IMR-90 (cell line): ENCODE measurements around the gene FOXC2. TPM values are rescaled to one million over a fixed set of nuclear protein-coding genes. Genes with fewer than 3 reads are reported as not detected.

ENCODE experiments used
- ATAC-seq: fragments of 200-7000 bp; cut with Tn5 transposase; 2 replicates; pipeline ENCODE4 v1.9.1; 2020; ENCODE audit warnings: low read depth, mild to moderate bottlenecking, moderate library complexity
- BruUV-seq: library from RNA; stranded (reverse); fragments of 400-500 nt; replicated peaks from 2 replicates; lab custom pipeline; 2021; lab: Mats Ljungman, UMichigan
- CTCF ChIA-PET: fragments of 300-600 bp; formaldehyde crosslinking; extraction: SDS; loops from one replicate; lab custom pipeline; 2021; ENCODE audit warnings: antibody characterized with exemption; lab: Yijun Ruan, JAX
- POLR2A ChIA-PET: fragments of 300-600 bp; sonication (Branson Sonifier 250); formaldehyde crosslinking; loops from one replicate; lab custom pipeline; 2022; ENCODE audit warnings: antibody characterized with exemption; ENCODE audit not compliant: unreplicated experiment; lab: Charles Lee
- DNase-seq: peaks from one replicate; pipeline ENCODE4 v3.0.0; 2013
- H2AFZ ChIP-seq: replicated peaks from 2 replicates; pipeline ENCODE3; 2013; ENCODE audit warnings: low read length, mild to moderate bottlenecking; ENCODE audit not compliant: poor library complexity
- H2AK5ac ChIP-seq: 2 replicates; pipeline ENCODE4 v1.6.1; 2013; ENCODE audit warnings: low read depth, low read length, inconsistent platforms
- H2AK9ac ChIP-seq: replicated peaks from 2 replicates; pipeline ENCODE3; 2013; ENCODE audit warnings: mild to moderate bottlenecking, low read depth, low read length, moderate library complexity; ENCODE audit not compliant: poor library complexity
- H2BK120ac ChIP-seq: 2 replicates; pipeline ENCODE4 v1.6.1; 2013; ENCODE audit warnings: low read depth, low read length, inconsistent platforms
- H2BK15ac ChIP-seq: 3 replicates; pipeline ENCODE4 v1.6.1; 2013; ENCODE audit warnings: low read depth, low read length, inconsistent platforms
- H2BK20ac ChIP-seq: 2 replicates; pipeline ENCODE4 v1.6.1; 2013; ENCODE audit warnings: low read depth, mild to moderate bottlenecking, inconsistent platforms, low read length, moderate library complexity
- H2BK5ac ChIP-seq: 2 replicates; pipeline ENCODE4 v1.6.1; 2013; ENCODE audit warnings: mild to moderate bottlenecking, low read depth, low read length, inconsistent platforms; ENCODE audit not compliant: poor library complexity, severe bottlenecking
- H3K14ac ChIP-seq: replicated peaks from 2 replicates; pipeline ENCODE4 v1.6.1; 2013; ENCODE audit warnings: low read depth, low read length, inconsistent platforms
- H3K18ac ChIP-seq: 2 replicates; pipeline ENCODE4 v1.6.1; 2013; ENCODE audit warnings: low read depth, low read length, control low read depth
- H3K23ac ChIP-seq: 2 replicates; pipeline ENCODE4 v1.6.1; 2013; ENCODE audit warnings: low read depth, low read length, inconsistent platforms
- H3K27ac ChIP-seq: 2 replicates; pipeline ENCODE4 v1.5.1; 2013; ENCODE audit warnings: mild to moderate bottlenecking, control low read depth, low read length; ENCODE audit not compliant: insufficient read depth
- H3K27me3 ChIP-seq: 2 replicates; pipeline ENCODE4 v1.6.1; 2013; ENCODE audit warnings: low read length; ENCODE audit not compliant: control insufficient read depth, insufficient read depth
- H3K36me3 ChIP-seq: 2 replicates; pipeline ENCODE4 v1.6.1; 2013; ENCODE audit warnings: low read length, mixed read lengths; ENCODE audit not compliant: control insufficient read depth, insufficient read depth
- H3K4ac ChIP-seq: 2 replicates; pipeline ENCODE4 v1.6.1; 2013; ENCODE audit warnings: low read depth, low read length, inconsistent platforms
- H3K4me1 ChIP-seq: 2 replicates; pipeline ENCODE4 v1.6.1; 2013; ENCODE audit warnings: low read length, mixed read lengths; ENCODE audit not compliant: control insufficient read depth, insufficient read depth
- H3K4me2 ChIP-seq: 2 replicates; pipeline ENCODE4 v1.6.1; 2013; ENCODE audit warnings: low read depth, mild to moderate bottlenecking, control low read depth, low read length, moderate library complexity
- H3K4me3 ChIP-seq: 2 replicates; pipeline ENCODE4 v1.5.1; 2013; ENCODE audit warnings: low read depth, mild to moderate bottlenecking, control low read depth, low read length, moderate library complexity; ENCODE audit not compliant: insufficient read depth
- H3K56ac ChIP-seq: 2 replicates; pipeline ENCODE4 v1.6.1; 2013; ENCODE audit warnings: low read length, inconsistent platforms; ENCODE audit not compliant: insufficient read depth; ENCODE audit errors: extremely low read depth
- H3K79me1 ChIP-seq, 2 experiments: 2 replicates each; pipeline ENCODE4 v1.6.1; 2013; ENCODE audit warnings: low read length in 2 of 2, inconsistent platforms in 1 of 2, low read depth in 1 of 2
- H3K9ac ChIP-seq: 2 replicates; pipeline ENCODE4 v1.6.1; 2013; ENCODE audit warnings: low read depth, low read length, control low read depth
- H3K9me1 ChIP-seq: 2 replicates; pipeline ENCODE4 v1.6.1; 2013; ENCODE audit warnings: low read length, inconsistent platforms; ENCODE audit not compliant: insufficient read depth
- H3K9me3 ChIP-seq: 2 replicates; pipeline ENCODE4 v1.6.1; 2013; ENCODE audit warnings: low read length; ENCODE audit not compliant: control insufficient read depth, insufficient read depth
- H4K20me1 ChIP-seq: 2 replicates; pipeline ENCODE4 v1.6.1; 2013; ENCODE audit warnings: low read length, inconsistent platforms; ENCODE audit not compliant: insufficient read depth
- H4K5ac ChIP-seq: 2 replicates; pipeline ENCODE4 v1.6.1; 2013; ENCODE audit warnings: mild to moderate bottlenecking, low read depth, low read length, control low read depth
- H4K8ac ChIP-seq, 2 experiments: 2 replicates each; pipeline ENCODE4 v1.6.1; 2013; ENCODE audit warnings: low read depth in 2 of 2, low read length in 2 of 2, control low read depth in 1 of 2, inconsistent platforms in 1 of 2
- H4K91ac ChIP-seq: 2 replicates; pipeline ENCODE4 v1.6.1; 2013; ENCODE audit warnings: low read depth, low read length, inconsistent platforms; ENCODE audit not compliant: insufficient read depth
- BHLHE40 ChIP-seq: fragments of 150-350 bp; IDR thresholded peaks from 2 replicates; pipeline ENCODE4 v1.6.1; 2016; ENCODE audit warnings: mild to moderate bottlenecking, low read depth, low read length
- CEBPB ChIP-seq: IDR thresholded peaks from 2 replicates; pipeline ENCODE4 v1.6.1; 2012; ENCODE audit warnings: low read depth, low read length, improper control_type of control experiment
- CHD1 ChIP-seq: IDR thresholded peaks from 2 replicates; pipeline ENCODE4 v1.6.1; 2012; ENCODE audit warnings: low read depth, low read length, improper control_type of control experiment
- CTCF ChIP-seq: conservative IDR thresholded peaks from 2 replicates; pipeline ENCODE4 v1.5.1; 2012; ENCODE audit warnings: mild to moderate bottlenecking, low read depth, low read length, improper control_type of control experiment
- ELK1 ChIP-seq: fragments of 150-350 bp; IDR thresholded peaks from 2 replicates; pipeline ENCODE4 v1.6.1; 2016; ENCODE audit warnings: low read depth, mild to moderate bottlenecking, low read length, moderate library complexity, borderline replicate concordance
- FOS ChIP-seq: fragments of 150-350 bp; IDR thresholded peaks from 2 replicates; pipeline ENCODE4 v1.6.1; 2016; ENCODE audit warnings: low read depth, low read length
- MAFK ChIP-seq: IDR thresholded peaks from 2 replicates; pipeline ENCODE4 v1.6.1; 2012; ENCODE audit warnings: low read depth, low read length, improper control_type of control experiment
- MAZ ChIP-seq: IDR thresholded peaks from 2 replicates; pipeline ENCODE4 v1.6.1; 2012; ENCODE audit warnings: low read depth, mild to moderate bottlenecking, low read length, improper control_type of control experiment, moderate library complexity, borderline replicate concordance
- MXI1 ChIP-seq: IDR thresholded peaks from 2 replicates; pipeline ENCODE4 v1.6.1; 2012; ENCODE audit warnings: low read depth, mild to moderate bottlenecking, low read length, moderate library complexity, borderline replicate concordance
- NFE2L2 ChIP-seq: fragments of 150-350 bp; IDR thresholded peaks from 2 replicates; pipeline ENCODE4 v1.6.1; 2016; ENCODE audit warnings: low read depth, mild to moderate bottlenecking, low read length
- POLR2A ChIP-seq: IDR thresholded peaks from 2 replicates; pipeline ENCODE4 v1.6.1; 2012; ENCODE audit warnings: mild to moderate bottlenecking, low read depth, low read length
- RAD21 ChIP-seq: IDR thresholded peaks from 2 replicates; pipeline ENCODE4 v1.6.1; 2012; ENCODE audit warnings: low read length, improper control_type of control experiment
- RCOR1 ChIP-seq: IDR thresholded peaks from 2 replicates; pipeline ENCODE4 v1.6.1; 2012; ENCODE audit warnings: mild to moderate bottlenecking, low read length, improper control_type of control experiment; ENCODE audit not compliant: insufficient replicate concordance
- RFX5 ChIP-seq: IDR thresholded peaks from 2 replicates; pipeline ENCODE4 v1.8.0; 2012; ENCODE audit warnings: low read depth, mild to moderate bottlenecking, low read length, moderate library complexity
- SMC3 ChIP-seq: fragments of 150-350 bp; IDR thresholded peaks from 2 replicates; pipeline ENCODE4 v1.6.1; 2016; ENCODE audit warnings: low read depth, mild to moderate bottlenecking, antibody characterized with exemption, low read length, moderate library complexity
- USF2 ChIP-seq: fragments of 150-350 bp; IDR thresholded peaks from 2 replicates; pipeline ENCODE4 v1.6.1; 2017; ENCODE audit warnings: mild to moderate bottlenecking, antibody characterized with exemption, low read length, low read depth
- WGBS, 2 experiments: methylation state at CpG; one replicate each; pipeline versions ENCODE4 v1.1.5 to v1.1.7; 2013; ENCODE audit warnings: missing lambda C conversion rate in 2 of 2; ENCODE audit not compliant: insufficient read length in 1 of 2; ENCODE audit errors: extremely low coverage in 2 of 2; 5-methylcytosine and 5-hydroxymethylcytosine counted together
- dilution Hi-C: fragments of 300-500 bp; cut with HindIII; formaldehyde crosslinking; loops from one replicate; pipeline ENCODE4 v1.14.3; 2018; ENCODE audit warnings: low sequenced_read_pairs; ENCODE audit not compliant: unreplicated experiment
- in situ Hi-C: fragments of 300-500 bp; cut with MboI; formaldehyde crosslinking; loops from 3 replicates; pipeline ENCODE4 v1.14.3; 2019; ENCODE audit warnings: low sequenced_read_pairs, inconsistent platforms, mixed read lengths
- intact Hi-C: fragments of 100-400 bp; cut with micrococcal nuclease; formaldehyde crosslinking; loops from 2 replicates; pipeline ENCODE4 v1.10.0; 2022
- polyA plus RNA-seq, 3 experiments: library from polyadenylated mRNA; depleted of rRNA; stranded (reverse); fragments of >200 nt; gene quantifications; 2 replicates each; pipeline ENCODE4 v1.2.3, GENCODE V29; 2012; ENCODE audit warnings: low replicate concordance in 1 of 3
- total RNA-seq: library from RNA; depleted of rRNA; stranded (reverse); fragments of >200 nt; gene quantifications from 2 replicates; pipeline ENCODE4 v1.2.3, GENCODE V29; 2012

The FOXC2 gene
- total and polyA plus RNA-seq, 2 of the 4 experiments (the other 2 are of a cell fraction) = 0.90 to 6.4 TPM

- Histone ChIP-seq H3K27ac (no peak overlapping the region), H2BK20ac (no peak overlapping the region), H3K9ac (no peak overlapping the region), H2BK120ac (no peak overlapping the region), H3K36me3 (peaks cover 58% of the 10 kb centered on the region), H3K79me1 (peaks cover 0 to 8% of the 10 kb centered on the region in 2 experiments; a peak in 1 of 4 replicates), H2AK9ac (no peak overlapping the region), H4K91ac (no peak overlapping the region), H2AFZ (no peak overlapping the region), H3K56ac (no peak overlapping the region), H4K5ac (no peak overlapping the region), H4K20me1 (no peaks in the 10 kb centered on the region), H3K27me3 (no peaks in the 10 kb centered on the region), H3K4ac (no peak overlapping the region), H3K4me1 (no peaks in the 10 kb centered on the region), H3K4me2 (no peak overlapping the region), H3K9me1 (no peaks in the 10 kb centered on the region), H2AK5ac (no peak overlapping the region), H3K4me3 (no peak overlapping the region), H3K23ac (no peak overlapping the region), H3K14ac (no peak overlapping the region), H2BK15ac (no peak overlapping the region), H3K9me3 (no peaks in the 10 kb centered on the region), H2BK5ac (no peak overlapping the region), H4K8ac (no peak overlapping the region), H3K18ac (no peak overlapping the region)
- ChIA-PET CTCF (interaction anchor here (0.6 kb wide), 2 partner anchors 20 to 521 kb away, joined by 4 read pairs; no protein-coding TSS in a partner anchor), POLR2A (no interaction called here)
- WGBS, 2 experiments = 93% methylated on average over 5 of the region's 6 CpGs; no CpG with 5 or more reads in 1 of the 2 experiments
- TF ChIP-seq MXI1 = no peak
- no peak for TF ChIP-seq NFE2L2
- TF ChIP-seq BHLHE40 = no peak
- no peak for TF ChIP-seq FOS
- no peak for TF ChIP-seq ELK1
- no peak for TF ChIP-seq MAFK
- TF ChIP-seq RAD21 = no peak
- TF ChIP-seq CTCF = no peak
- TF ChIP-seq RFX5 = no peak
- TF ChIP-seq SMC3 = no peak
- TF ChIP-seq MAZ = no peak
- TF ChIP-seq POLR2A = no peak
- TF ChIP-seq USF2 = no peak
- TF ChIP-seq CEBPB = no peak
- TF ChIP-seq RCOR1 = no peak
- no peak for TF ChIP-seq CHD1
- in situ Hi-C loops = no loop called here
- intact Hi-C loops = no loop called here
- DNase-seq (no peak), ATAC-seq (no peak)
- BruUV-seq = no TSS peak
- dilution Hi-C loops = no loop called here
These were observed 25.7 kb upstream of the FOXC2 start for GRCh38 chr16:86540894-86541293.
